Kidney (tissue), 14 donors: Measurements from ENCODE around the gene UAP1. TPM values are rescaled to one million over a fixed set of nuclear protein-coding genes. Genes with fewer than 3 reads are reported as not detected.

Experiments
- DNase-seq, 5 donors: peaks; one replicate each; pipeline ENCODE4 v3.0.0-alpha.2; 2013 to 2020
- FAIRE-seq: peaks from 2 replicates; lab custom pipeline; 2012; peaks lifted over from hg19 to GRCh38; lab: Jason Lieb, UNC
- H3K27ac ChIP-seq, 2 donors: one replicate each; pipeline ENCODE4 v1.7.0; 2013; ENCODE audit warnings: low read depth in 2 of 2, low read length in 2 of 2, inconsistent platforms in 1 of 2
- H3K27me3 ChIP-seq: one replicate; pipeline ENCODE4 v1.7.1; 2013; ENCODE audit warnings: low read length, inconsistent platforms; ENCODE audit not compliant: control insufficient read depth, insufficient read depth
- H3K36me3 ChIP-seq, 3 donors: one replicate each; pipeline versions ENCODE4 v1.7.0 to v1.7.1; 2013; ENCODE audit warnings: low read length in 3 of 3, control low read depth in 1 of 3, inconsistent platforms in 1 of 3; ENCODE audit not compliant: insufficient read depth in 3 of 3, control insufficient read depth in 2 of 3
- H3K4me1 ChIP-seq, 3 donors: one replicate each; pipeline versions ENCODE4 v1.7.0 to v1.7.1; 2013; ENCODE audit warnings: low read length in 3 of 3, inconsistent platforms in 1 of 3, low read depth in 1 of 3; ENCODE audit not compliant: control insufficient read depth in 2 of 3, insufficient read depth in 2 of 3
- H3K4me3 ChIP-seq, 3 donors: one replicate each; pipeline versions ENCODE4 v1.7.0 to v1.8.1; 2013; ENCODE audit warnings: low read length in 3 of 3, control low read depth in 1 of 3, inconsistent platforms in 1 of 3
- H3K9ac ChIP-seq, 3 donors: one replicate each; pipeline versions ENCODE4 v1.7.0 to v1.7.1; 2013; ENCODE audit warnings: low read length in 3 of 3, control low read depth in 1 of 3, inconsistent platforms in 1 of 3
- H3K9me3 ChIP-seq, 3 donors: one replicate each; pipeline versions ENCODE4 v1.7.0 to v1.7.1; 2013; ENCODE audit warnings: low read length in 3 of 3, control low read depth in 1 of 3, inconsistent platforms in 1 of 3; ENCODE audit not compliant: control insufficient read depth in 2 of 3, insufficient read depth in 1 of 3
- CTCF ChIP-seq: IDR thresholded peaks from 3 replicates; pipeline ENCODE4 v1.5.1; 2012; ENCODE audit warnings: mild to moderate bottlenecking, moderate library complexity, borderline replicate concordance; ENCODE audit not compliant: insufficient read depth; ENCODE audit errors: extremely low read depth
- intact Hi-C: fragments of 100-400 bp; cut with DNase I; formaldehyde crosslinking; loops from one replicate; pipeline ENCODE4 v1.11.1; 2022
- polyA plus RNA-seq: library from polyadenylated mRNA; stranded (reverse); fragments of 350-450 nt; fragmentation: Illumina TruSeq; extraction: RNeasy Lipid Tissue Mini Kit (QIAGEN cat#74804); gene quantifications from one replicate; pipeline ENCODE4 v1.2.3, GENCODE V29; 2014; ENCODE audit warnings: low read depth, low replicate concordance; ENCODE audit not compliant: insufficient read depth
- total RNA-seq: library from RNA; stranded (reverse); fragmentation: NEBNext Ultra II Directional; extraction: Animal tissue kit (Norgen Biotek cat#: 25700); gene quantifications from one replicate; pipeline ENCODE4 v1.2.1, GENCODE V29; 2021
- donor health status: control.
- donor health status: control.
- donor health status: control.
- donor health status: control.
- donor health status: control.
- donor health status: DM: yes; HTN: yes; CAD: no.
- donor health status: Normal renal cell carcinoma (clear cell type).

Gene UAP1
- total and polyA plus RNA-seq, 2 donors from 2014 or later: 23.6 to 30.6 TPM

DNA sequence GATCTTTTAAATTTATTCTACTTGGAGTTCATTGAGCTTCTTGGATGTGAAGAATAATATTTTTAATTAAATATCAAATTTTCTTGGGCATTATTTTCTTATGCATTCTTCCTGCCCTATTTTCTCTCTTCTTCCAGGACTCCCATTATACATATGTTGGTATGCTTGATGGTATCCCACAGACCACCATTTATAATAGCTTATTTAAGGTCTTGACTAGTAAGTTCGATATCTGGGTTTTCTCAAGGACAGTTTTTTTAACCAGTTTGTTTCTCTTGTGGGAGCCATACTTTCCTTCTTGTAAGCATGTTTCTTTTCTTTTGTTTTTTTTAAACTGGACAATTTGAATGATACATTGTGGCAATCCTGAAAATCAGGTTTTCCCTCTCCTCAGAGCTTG is 55.3 kb downstream of the UAP1 start:
- H3K27me3 ChIP-seq: no peaks in the 10 kb centered on the region
- H3K4me1 ChIP-seq: peaks cover 0 to 9% (median 0%) of the 10 kb centered on the region in 3 donors
- H3K9me3 ChIP-seq: peaks cover 0 to 10% (median 0%) of the 10 kb centered on the region in 3 donors
- H3K4me3 ChIP-seq: no peak overlapping the region
- TF ChIP-seq CTCF: no peak
- DNase-seq: no peak
- no peaks in the 10 kb centered on the region for H3K36me3 ChIP-seq
- no peak for FAIRE-seq
- intact Hi-C loops: no loop called here
- H3K27ac ChIP-seq: no peak overlapping the region
- H3K9ac ChIP-seq: no peak overlapping the region

DNA sequence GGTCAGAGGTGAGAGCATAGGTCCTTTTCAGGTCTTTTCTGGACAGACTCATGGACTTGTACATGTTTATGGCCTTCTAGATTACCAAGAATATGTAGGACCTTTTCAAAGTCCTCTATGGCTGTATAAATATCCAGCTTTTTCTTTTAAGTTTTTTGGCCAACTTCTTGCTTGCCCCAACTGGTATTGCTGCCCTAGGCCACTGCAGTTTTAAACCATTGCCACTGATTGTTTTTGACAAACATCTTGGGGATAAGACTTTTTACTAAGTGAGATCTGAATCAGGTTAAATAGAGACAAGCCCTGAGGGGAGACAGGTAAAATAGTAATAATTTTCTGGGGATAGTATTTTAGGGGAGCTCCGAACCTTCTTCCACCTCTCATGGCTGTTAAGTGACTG is 56.0 kb downstream of the UAP1 start:
- TF ChIP-seq CTCF: no peak
- no peak for FAIRE-seq
- H3K9ac ChIP-seq: no peak overlapping the region
- no peak overlapping the region for H3K4me3 ChIP-seq
- H3K27me3 ChIP-seq: no peaks in the 10 kb centered on the region
- H3K4me1 ChIP-seq: peaks cover 0 to 9% (median 0%) of the 10 kb centered on the region in 3 donors
- H3K9me3 ChIP-seq: peaks cover 0 to 10% (median 0%) of the 10 kb centered on the region in 3 donors
- DNase-seq: no peak
- no peak overlapping the region for H3K27ac ChIP-seq
- no peaks in the 10 kb centered on the region for H3K36me3 ChIP-seq
- intact Hi-C loops: no loop called here

DNA sequence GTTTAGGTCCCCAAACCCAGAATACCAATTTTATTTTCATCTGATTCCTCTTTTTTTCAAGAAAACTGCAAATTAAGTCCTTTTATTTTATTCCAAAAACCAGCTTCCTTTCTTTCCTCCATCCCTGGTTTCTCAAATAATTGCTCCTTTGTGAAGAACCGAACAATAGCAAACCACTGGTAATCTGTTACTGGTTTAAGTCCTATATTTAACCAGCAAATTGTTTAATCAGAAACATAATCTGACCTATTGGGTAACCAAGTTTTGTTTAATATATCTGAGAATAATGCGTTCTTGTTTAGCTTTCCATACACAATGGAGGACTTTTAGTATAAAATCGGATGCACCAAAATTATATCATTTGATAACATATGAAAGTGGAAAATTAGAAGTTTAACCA is 57.6 kb downstream of the UAP1 start:
- H3K9ac ChIP-seq: no peak overlapping the region
- TF ChIP-seq CTCF: no peak
- no peak overlapping the region for H3K27ac ChIP-seq
- no peak for DNase-seq
- H3K27me3 ChIP-seq: no peaks in the 10 kb centered on the region
- no peak for FAIRE-seq
- no peak overlapping the region for H3K4me3 ChIP-seq
- H3K4me1 ChIP-seq: no peaks in the 10 kb centered on the region
- peaks cover 0 to 10% (median 0%) of the 10 kb centered on the region in 3 donors for H3K9me3 ChIP-seq
- H3K36me3 ChIP-seq: no peaks in the 10 kb centered on the region
- intact Hi-C loops: no loop called here

GRCh38 chr1:162621256-162621655 is 59.7 kb downstream of the UAP1 start:
- FAIRE-seq: no peak

More at GRCh38 chr1:162621256-162621655, 59.7 kb downstream of the UAP1 start:
- no peak overlapping the region for H3K27ac ChIP-seq
- intact Hi-C loops: no loop called here
- H3K4me1 ChIP-seq: no peaks in the 10 kb centered on the region
- peaks cover 0 to 10% (median 0%) of the 10 kb centered on the region in 3 donors for H3K9me3 ChIP-seq
- H3K9ac ChIP-seq: no peak overlapping the region
- no peaks in the 10 kb centered on the region for H3K36me3 ChIP-seq
- H3K4me3 ChIP-seq: no peak overlapping the region
- H3K27me3 ChIP-seq: no peaks in the 10 kb centered on the region
- DNase-seq: peak in 2 of 5 donors; percentile 56 to 57
- TF ChIP-seq CTCF: no peak
